HG02870 (cell line): Measurements from ENCODE around the gene DIS3L2.
"Not testable (repeated sequence)": the region's sequence is repeated elsewhere in the genome, so short reads cannot be mapped to it uniquely, and the experiment has no call there.

ENCODE experiments used
- ATAC-seq: cut with Tn5 transposase; IDR thresholded peaks from one replicate; pipeline ENCODE4 v1.9.1; 2021; ENCODE audit warnings: mild to moderate bottlenecking, moderate library complexity; ENCODE audit not compliant: unreplicated experiment

The DIS3L2 gene

GRCh38 chr2:231928481-231928880 is 33.0 kb upstream of the DIS3L2 start:
- no peak for ATAC-seq

- no peak for ATAC-seq
Observed at GRCh38 chr2:231928901-231929725, 32.4 kb upstream of the DIS3L2 start.

GRCh38 chr2:231929961-231930592 is 31.4 kb upstream of the DIS3L2 start:
- ATAC-seq = no peak

GRCh38 chr2:231930593-231931281 is 30.8 kb upstream of the DIS3L2 start:
- ATAC-seq = no peak

- no peak for ATAC-seq
Observed at GRCh38 chr2:231931481-231931915, 30.0 kb upstream of the DIS3L2 start.

- ATAC-seq = no peak
Observed at GRCh38 chr2:231932711-231932970, 28.9 kb upstream of the DIS3L2 start.

GRCh38 chr2:231932985-231933915 is 28.3 kb upstream of the DIS3L2 start:
- ATAC-seq = no peak

GRCh38 chr2:231933916-231934401 is 27.6 kb upstream of the DIS3L2 start:
- no peak for ATAC-seq

GRCh38 chr2:231934441-231935206 is 26.9 kb upstream of the DIS3L2 start:
- no peak for ATAC-seq

GRCh38 chr2:231935207-231935524 is 26.3 kb upstream of the DIS3L2 start:
- ATAC-seq = no peak

GRCh38 chr2:231935815-231936214 is 25.7 kb upstream of the DIS3L2 start:
- no peak for ATAC-seq

- no peak for ATAC-seq
Observed at GRCh38 chr2:231936491-231936890, 25.0 kb upstream of the DIS3L2 start.

- ATAC-seq = no peak
Observed at GRCh38 chr2:231937057-231937456, 24.5 kb upstream of the DIS3L2 start.

- no peak for ATAC-seq
Observed at GRCh38 chr2:231939022-231939421, 22.5 kb upstream of the DIS3L2 start.

- no peak for ATAC-seq
Observed at GRCh38 chr2:231940795-231941194, 20.7 kb upstream of the DIS3L2 start.

GRCh38 chr2:231941673-231942072 is 19.8 kb upstream of the DIS3L2 start:
- ATAC-seq = no peak

GRCh38 chr2:231942180-231942579 is 19.3 kb upstream of the DIS3L2 start:
- ATAC-seq = no peak

GRCh38 chr2:231946241-231946814 is 15.2 kb upstream of the DIS3L2 start:
- no peak for ATAC-seq

- not testable (repeated sequence) for ATAC-seq
Observed at GRCh38 chr2:231947112-231947511, 14.4 kb upstream of the DIS3L2 start.

- ATAC-seq = no peak
Observed at GRCh38 chr2:231947694-231948093, 13.8 kb upstream of the DIS3L2 start.
